Dedifferentiated amniotic fluid mesenchymal stem cell (primary cell): ENCODE data around the gene ZMYND12.

Experiments used
- DNase-seq: peaks from one replicate; pipeline ENCODE4 v3.0.0-alpha.2; 2016; ENCODE audit errors: extremely low spot score

ZMYND12 gene

GRCh38 chr1:42442662-42443061 lies 13.2 kb downstream of the ZMYND12 start:
- no peak for DNase-seq

- no peak for DNase-seq
Observed at GRCh38 chr1:42439940-42440339, 15.9 kb downstream of the ZMYND12 start.

- DNase-seq, result no peak
Observed at GRCh38 chr1:42434340-42434739, 21.5 kb downstream of the ZMYND12 start.

- no peak for DNase-seq
Observed at GRCh38 chr1:42433369-42433768, 22.5 kb downstream of the ZMYND12 start.

GRCh38 chr1:42432714-42433113 lies 23.1 kb downstream of the ZMYND12 start:
- no peak for DNase-seq

GRCh38 chr1:42431514-42431913 lies 24.3 kb downstream of the ZMYND12 start:
- no peak for DNase-seq

GRCh38 chr1:42430286-42431135 lies 25.3 kb downstream of the ZMYND12 start:
- DNase-seq, result no peak

GRCh38 chr1:42429603-42430002 lies 26.2 kb downstream of the ZMYND12 start:
- no peak for DNase-seq

- DNase-seq, result no peak
Observed at GRCh38 chr1:42427240-42427639, 28.6 kb downstream of the ZMYND12 start.

GRCh38 chr1:42424201-42424600 lies 31.6 kb downstream of the ZMYND12 start:
- no peak for DNase-seq

- no peak for DNase-seq
Observed at GRCh38 chr1:42423681-42424080, 32.1 kb downstream of the ZMYND12 start.

- no peak for DNase-seq
Observed at GRCh38 chr1:42422737-42423136, 33.1 kb downstream of the ZMYND12 start.

- DNase-seq, result no peak
Observed at GRCh38 chr1:42420911-42421585, 34.8 kb downstream of the ZMYND12 start.

- DNase-seq, result no peak
Observed at GRCh38 chr1:42420121-42420520, 35.7 kb downstream of the ZMYND12 start.

GRCh38 chr1:42419126-42419821 lies 36.5 kb downstream of the ZMYND12 start:
- no peak for DNase-seq

- no peak for DNase-seq
Observed at GRCh38 chr1:42418516-42418915, 37.3 kb downstream of the ZMYND12 start.

GRCh38 chr1:42417166-42417565 lies 38.7 kb downstream of the ZMYND12 start:
- no peak for DNase-seq

- DNase-seq, result no peak
Observed at GRCh38 chr1:42414551-42415496, 41.0 kb downstream of the ZMYND12 start.

- DNase-seq, result no peak
Observed at GRCh38 chr1:42403880-42404400, 51.9 kb downstream of the ZMYND12 start.

GRCh38 chr1:42399315-42400100 lies 56.3 kb downstream of the ZMYND12 start:
- DNase-seq, result no peak
